ENCODE measurements around the gene CMIP.

The CMIP gene

DNA sequence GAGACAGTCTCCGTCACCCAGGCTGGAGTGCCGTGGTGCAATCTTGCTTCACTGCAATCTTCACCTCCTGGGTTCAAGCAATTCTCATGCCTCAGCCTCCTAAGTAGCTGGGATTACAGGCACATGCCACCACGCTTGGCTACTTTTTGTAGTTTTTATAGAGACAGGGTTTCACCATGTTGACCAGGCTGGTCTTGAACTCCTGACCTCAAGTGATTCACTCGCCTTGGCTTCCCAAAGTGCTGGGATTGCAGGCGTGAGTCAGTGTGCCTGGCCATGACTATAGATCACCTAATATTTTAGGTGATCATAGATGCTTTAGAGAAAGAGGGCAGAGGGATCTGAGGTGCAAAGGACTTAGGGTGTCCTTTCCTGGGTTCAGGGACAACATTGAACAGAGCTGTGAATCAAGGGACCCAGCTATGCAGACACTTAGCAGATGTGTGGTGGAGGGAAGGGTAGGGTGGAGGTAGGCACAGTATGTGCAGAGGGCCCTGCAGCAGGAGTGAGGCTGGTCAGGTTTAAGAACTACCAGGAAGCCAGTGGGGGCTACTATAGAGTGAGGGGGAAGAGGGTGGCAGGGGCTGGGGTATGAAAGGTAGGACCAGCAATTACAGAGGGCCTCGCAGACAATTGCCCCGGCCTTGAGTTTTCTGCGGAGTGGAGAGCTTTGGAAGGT is 116.5 kb downstream of the CMIP start:
- no peak overlapping the region for H3K4me2 ChIP-seq (ENCODE audit: low read length, poor library complexity, severe bottlenecking)
- no peaks in the 10 kb centered on the region for H3K9me3 ChIP-seq (ENCODE audit: control insufficient read depth, low read length)
- no peak overlapping the region for H3K14ac ChIP-seq (ENCODE audit: low read length in 2 of 2)
- H3K9ac ChIP-seq (ENCODE audit: low read length) = no peak overlapping the region
- no peaks in the 10 kb centered on the region for H3K27me3 ChIP-seq (ENCODE audit: control insufficient read depth in 1 of 2, insufficient read depth in 1 of 2, low read length in 2 of 2)
- no peak overlapping the region for H3K4ac ChIP-seq (ENCODE audit: low read depth in 1 of 2, low read length in 2 of 2)
- H2AFZ ChIP-seq (ENCODE audit: low read depth, low read length) = no peak overlapping the region
- H4K8ac ChIP-seq (ENCODE audit: low read length) = no peak overlapping the region
- H2AK5ac ChIP-seq (ENCODE audit: low read length, severe bottlenecking) = no peak overlapping the region
- DNase-seq = peak; percentile 31
- WGBS = 77% methylated on average over 7 of the region's 8 CpGs
- no peak overlapping the region for H2BK5ac ChIP-seq (ENCODE audit: low read depth, low read length, poor library complexity, severe bottlenecking)
- H2BK12ac ChIP-seq (ENCODE audit: low read length in 2 of 2) = no peak overlapping the region
- no peak overlapping the region for H2BK15ac ChIP-seq (ENCODE audit: low read depth, poor library complexity, severe bottlenecking)
- H3K4me1 ChIP-seq (ENCODE audit: control insufficient read depth, insufficient read depth, low read depth, low read length) = peaks cover 9% of the 10 kb centered on the region
- H3K27ac ChIP-seq (ENCODE audit: low read length, poor library complexity, severe bottlenecking) = no peak overlapping the region
- H3K79me1 ChIP-seq (replicated peaks; ENCODE audit: low read length, poor library complexity, severe bottlenecking) = peaks cover 35% of the 10 kb centered on the region
- no peak overlapping the region for H4K91ac ChIP-seq (ENCODE audit: low read length)
- H3K36me3 ChIP-seq (ENCODE audit: control insufficient read depth in 1 of 2, insufficient read depth in 2 of 2, low read depth in 1 of 2, low read length in 2 of 2) = peaks cover 0 to 10% of the 10 kb centered on the region in 2 experiments
- H3K23ac ChIP-seq (ENCODE audit: low read length in 2 of 2) = no peak overlapping the region
- no peak overlapping the region for H3K18ac ChIP-seq (ENCODE audit: low read depth in 1 of 2, low read length in 2 of 2)
- H3K4me3 ChIP-seq (ENCODE audit: insufficient read depth in 1 of 2, low read depth in 1 of 2, low read length in 2 of 2) = no peak overlapping the region
- no peak overlapping the region for H2BK120ac ChIP-seq (ENCODE audit: low read depth, low read length)

- Histone ChIP-seq H2AK5ac (ENCODE audit: low read length, severe bottlenecking) (no peak overlapping the region), H4K8ac (ENCODE audit: low read length) (no peak overlapping the region), H2BK5ac (ENCODE audit: low read depth, low read length, poor library complexity, severe bottlenecking) (no peak overlapping the region), H3K4ac (ENCODE audit: low read depth in 1 of 2, low read length in 2 of 2) (no peak overlapping the region), H3K23ac (ENCODE audit: low read length in 2 of 2) (no peak overlapping the region), H3K14ac (ENCODE audit: low read length in 2 of 2) (no peak overlapping the region), H3K4me3 (ENCODE audit: insufficient read depth in 1 of 2, low read depth in 1 of 2, low read length in 2 of 2) (no peak overlapping the region), H2BK15ac (ENCODE audit: low read depth, poor library complexity, severe bottlenecking) (no peak overlapping the region), H2BK120ac (ENCODE audit: low read depth, low read length) (no peak overlapping the region), H3K18ac (ENCODE audit: low read depth in 1 of 2, low read length in 2 of 2) (no peak overlapping the region), H3K9me3 (ENCODE audit: control insufficient read depth, low read length) (no peaks in the 10 kb centered on the region), H3K27ac (ENCODE audit: low read length, poor library complexity, severe bottlenecking) (no peak overlapping the region), H3K9ac (ENCODE audit: low read length) (no peak overlapping the region), H2AFZ (ENCODE audit: low read depth, low read length) (no peak overlapping the region), H3K36me3 (ENCODE audit: control insufficient read depth in 1 of 2, insufficient read depth in 2 of 2, low read depth in 1 of 2, low read length in 2 of 2) (peaks cover 0 to 13% of the 10 kb centered on the region in 2 experiments), H3K4me1 (ENCODE audit: control insufficient read depth, insufficient read depth, low read depth, low read length) (peaks cover 7% of the 10 kb centered on the region), H2BK12ac (ENCODE audit: low read length in 2 of 2) (no peak overlapping the region), H3K4me2 (ENCODE audit: low read length, poor library complexity, severe bottlenecking) (no peak overlapping the region), H4K91ac (ENCODE audit: low read length) (no peak overlapping the region), H3K79me1 (replicated peaks; ENCODE audit: low read length, poor library complexity, severe bottlenecking) (peaks cover 34% of the 10 kb centered on the region), H3K27me3 (ENCODE audit: control insufficient read depth in 1 of 2, insufficient read depth in 1 of 2, low read length in 2 of 2) (no peaks in the 10 kb centered on the region)
- WGBS = 98% methylated on average over 8 of the region's 8 CpGs
- DNase-seq = no peak
Observed at GRCh38 chr16:81562174-81562849, 117.7 kb downstream of the CMIP start.

DNA sequence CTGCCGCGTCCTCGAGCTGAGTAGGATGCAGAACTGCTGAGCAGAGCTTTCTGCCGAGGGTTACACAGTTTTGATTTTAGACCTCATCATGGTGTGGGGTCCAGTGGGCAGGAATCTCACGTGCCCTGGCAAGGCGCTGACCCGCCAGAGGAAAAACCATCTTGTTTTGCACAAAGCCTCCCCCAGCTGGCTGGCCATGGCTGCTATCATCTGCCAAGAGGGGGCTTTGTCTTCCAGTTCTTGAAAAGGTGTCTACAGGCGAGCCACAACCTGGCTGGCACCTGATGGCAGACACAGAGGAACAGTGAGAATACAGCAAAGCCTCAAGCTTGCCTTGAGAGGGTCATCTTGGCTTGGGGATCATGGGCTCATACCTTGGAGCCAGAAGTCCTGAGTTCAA is 118.3 kb downstream of the CMIP start:
- Histone ChIP-seq H3K79me1 (replicated peaks; ENCODE audit: low read length, poor library complexity, severe bottlenecking) (peaks cover 40% of the 10 kb centered on the region), H2AFZ (ENCODE audit: low read depth, low read length) (no peak overlapping the region), H4K91ac (ENCODE audit: low read length) (no peak overlapping the region), H3K27ac (ENCODE audit: low read length, poor library complexity, severe bottlenecking) (no peak overlapping the region), H3K36me3 (ENCODE audit: control insufficient read depth in 1 of 2, insufficient read depth in 2 of 2, low read depth in 1 of 2, low read length in 2 of 2) (peaks cover 0 to 13% of the 10 kb centered on the region in 2 experiments), H2BK120ac (ENCODE audit: low read depth, low read length) (no peak overlapping the region), H3K23ac (ENCODE audit: low read length in 2 of 2) (no peak overlapping the region), H3K18ac (ENCODE audit: low read depth in 1 of 2, low read length in 2 of 2) (no peak overlapping the region), H3K4me3 (ENCODE audit: insufficient read depth in 1 of 2, low read depth in 1 of 2, low read length in 2 of 2) (no peak overlapping the region), H3K14ac (ENCODE audit: low read length in 2 of 2) (no peak overlapping the region), H3K9me3 (ENCODE audit: control insufficient read depth, low read length) (no peaks in the 10 kb centered on the region), H3K27me3 (ENCODE audit: control insufficient read depth in 1 of 2, insufficient read depth in 1 of 2, low read length in 2 of 2) (no peaks in the 10 kb centered on the region), H3K4ac (ENCODE audit: low read depth in 1 of 2, low read length in 2 of 2) (no peak overlapping the region), H2BK15ac (ENCODE audit: low read depth, poor library complexity, severe bottlenecking) (no peak overlapping the region), H3K4me2 (ENCODE audit: low read length, poor library complexity, severe bottlenecking) (no peak overlapping the region), H2BK12ac (ENCODE audit: low read length in 2 of 2) (no peak overlapping the region), H2BK5ac (ENCODE audit: low read depth, low read length, poor library complexity, severe bottlenecking) (no peak overlapping the region), H3K9ac (ENCODE audit: low read length) (no peak overlapping the region), H2AK5ac (ENCODE audit: low read length, severe bottlenecking) (no peak overlapping the region), H3K4me1 (ENCODE audit: control insufficient read depth, insufficient read depth, low read depth, low read length) (peaks cover 10% of the 10 kb centered on the region), H4K8ac (ENCODE audit: low read length) (peak overlapping the region; percentile 27)
- 97% methylated on average over 8 of the region's 8 CpGs for WGBS
- DNase-seq = no peak

DNA sequence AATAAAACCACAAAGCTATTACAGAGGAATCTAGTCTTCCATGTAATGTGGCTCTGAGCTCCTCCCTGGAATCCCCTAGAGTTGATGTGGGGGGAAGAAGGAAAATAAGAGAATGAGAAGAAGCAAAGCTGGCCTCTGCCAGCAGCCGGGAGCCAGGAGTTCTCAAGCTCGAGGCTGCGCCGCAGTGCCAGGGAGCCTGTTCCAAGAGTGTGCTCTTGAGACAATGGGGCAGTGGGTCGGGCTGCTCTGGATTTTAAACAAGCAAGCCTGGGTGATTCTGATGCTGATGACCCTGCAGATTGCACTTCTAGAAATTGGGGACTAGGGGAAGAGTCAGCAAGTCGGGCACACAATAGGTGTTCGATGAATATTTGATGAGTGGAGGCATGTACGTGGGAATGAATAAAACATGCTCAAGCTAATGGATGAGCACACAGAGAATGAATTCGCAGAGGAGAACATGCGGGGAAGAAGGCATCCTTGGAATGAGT is 119.9 kb downstream of the CMIP start:
- Histone ChIP-seq H3K4me3 (ENCODE audit: insufficient read depth in 1 of 2, low read depth in 1 of 2, low read length in 2 of 2) (no peak overlapping the region), H3K14ac (ENCODE audit: low read length in 2 of 2) (no peak overlapping the region), H3K9me3 (ENCODE audit: control insufficient read depth, low read length) (no peaks in the 10 kb centered on the region), H3K9ac (ENCODE audit: low read length) (no peak overlapping the region), H2AK5ac (ENCODE audit: low read length, severe bottlenecking) (no peak overlapping the region), H3K4me1 (ENCODE audit: control insufficient read depth, insufficient read depth, low read depth, low read length) (peaks cover 21% of the 10 kb centered on the region), H2BK120ac (ENCODE audit: low read depth, low read length) (no peak overlapping the region), H3K79me1 (replicated peaks; ENCODE audit: low read length, poor library complexity, severe bottlenecking) (peaks cover 34% of the 10 kb centered on the region), H3K27ac (ENCODE audit: low read length, poor library complexity, severe bottlenecking) (no peak overlapping the region), H2BK5ac (ENCODE audit: low read depth, low read length, poor library complexity, severe bottlenecking) (no peak overlapping the region), H3K27me3 (ENCODE audit: control insufficient read depth in 1 of 2, insufficient read depth in 1 of 2, low read length in 2 of 2) (no peaks in the 10 kb centered on the region), H4K91ac (ENCODE audit: low read length) (no peak overlapping the region), H3K4ac (ENCODE audit: low read depth in 1 of 2, low read length in 2 of 2) (no peak overlapping the region), H2BK12ac (ENCODE audit: low read length in 2 of 2) (no peak overlapping the region), H2AFZ (ENCODE audit: low read depth, low read length) (no peak overlapping the region), H3K23ac (ENCODE audit: low read length in 2 of 2) (no peak overlapping the region), H3K18ac (ENCODE audit: low read depth in 1 of 2, low read length in 2 of 2) (no peak overlapping the region), H3K36me3 (ENCODE audit: control insufficient read depth in 1 of 2, insufficient read depth in 2 of 2, low read depth in 1 of 2, low read length in 2 of 2) (peaks cover 0 to 13% of the 10 kb centered on the region in 2 experiments), H4K8ac (ENCODE audit: low read length) (no peak overlapping the region), H3K4me2 (ENCODE audit: low read length, poor library complexity, severe bottlenecking) (no peak overlapping the region), H2BK15ac (ENCODE audit: low read depth, poor library complexity, severe bottlenecking) (no peak overlapping the region)
- no peak for DNase-seq
- 88% methylated on average over 10 of the region's 10 CpGs for WGBS
